WTC11 (cell line): ENCODE data around the gene HSD17B8. TPM values are rescaled to one million over a fixed set of nuclear protein-coding genes. Genes with fewer than 3 reads are reported as not detected.

Experiments
- ATAC-seq: fragments of 200-7000 bp; cut with Tn5 transposase; 2 replicates; pipeline ENCODE4 v1.10.0; 2021; ENCODE audit warnings: mild to moderate bottlenecking, moderate library complexity
- CTCF ChIA-PET: fragments of 300-600 bp; sonication (Branson Sonifier 250); formaldehyde crosslinking; loops from one replicate; lab custom pipeline; 2021; ENCODE audit warnings: antibody characterized with exemption; lab: Charles Lee
- POLR2A ChIA-PET: fragments of 350-600 bp; sonication (Branson Sonifier 250); formaldehyde crosslinking; loops from one replicate; lab custom pipeline; 2021; ENCODE audit warnings: antibody characterized with exemption; lab: Charles Lee
- DNase-seq: peaks from one replicate; pipeline ENCODE4 v3.0.0; 2021; ENCODE audit warnings: low spot score
- H3K27ac Mint-ChIP-seq: 2 replicates; pipeline ENCODE4 v1.8.0; 2021; ENCODE audit warnings: mixed read lengths
- H3K27me3 Mint-ChIP-seq: 2 replicates; pipeline ENCODE4 v1.8.0; 2021; ENCODE audit warnings: low read depth, mild to moderate bottlenecking, moderate library complexity, mixed read lengths
- H3K36me3 Mint-ChIP-seq: 2 replicates; pipeline ENCODE4 v1.8.0; 2021; ENCODE audit warnings: mixed read lengths
- H3K4me1 Mint-ChIP-seq: 2 replicates; pipeline ENCODE4 v1.8.0; 2022; ENCODE audit warnings: mixed read lengths
- H3K4me3 Mint-ChIP-seq: 2 replicates; pipeline ENCODE4 v1.8.0; 2021; ENCODE audit warnings: mild to moderate bottlenecking, moderate library complexity, mixed read lengths
- H3K9me3 Mint-ChIP-seq: 2 replicates; pipeline ENCODE4 v1.8.0; 2021; ENCODE audit warnings: mixed read lengths
- ATF1 ChIP-seq: sonication (generic); formaldehyde crosslinking; IDR thresholded peaks from 2 replicates; pipeline ENCODE4 v1.8.1; 2023; ENCODE audit warnings: mild to moderate bottlenecking, moderate library complexity, missing genetic modification reagents
- CREM ChIP-seq: sonication (generic); formaldehyde crosslinking; IDR thresholded peaks from 2 replicates; pipeline ENCODE4 v1.8.1; 2022; ENCODE audit warnings: mild to moderate bottlenecking, missing genetic modification reagents, moderate library complexity
- ELF4 ChIP-seq: sonication (generic); formaldehyde crosslinking; IDR thresholded peaks from 2 replicates; pipeline ENCODE4 v1.8.1; 2022; ENCODE audit warnings: low read depth, mild to moderate bottlenecking, moderate library complexity, missing genetic modification reagents
- MXD4 ChIP-seq: fragments of 250-450 bp; sonication (Bioruptor Pico); IDR thresholded peaks from 2 replicates; pipeline ENCODE4 v1.8.0; 2021; ENCODE audit warnings: mild to moderate bottlenecking, moderate library complexity, borderline replicate concordance
- MYBL2 ChIP-seq: sonication (generic); formaldehyde crosslinking; IDR thresholded peaks from 2 replicates; pipeline ENCODE4 v1.8.1; 2023; ENCODE audit warnings: mild to moderate bottlenecking, moderate library complexity, missing genetic modification reagents
- RELA ChIP-seq: sonication (generic); formaldehyde crosslinking; IDR thresholded peaks from 2 replicates; pipeline ENCODE4 v1.8.1; 2022; ENCODE audit warnings: missing genetic modification reagents, mild to moderate bottlenecking, borderline replicate concordance
- SMAD3 ChIP-seq: sonication (generic); formaldehyde crosslinking; IDR thresholded peaks from 2 replicates; pipeline ENCODE4 v1.8.0; 2022; ENCODE audit warnings: missing genetic modification reagents, mild to moderate bottlenecking, borderline replicate concordance
- SP1 ChIP-seq: sonication (generic); formaldehyde crosslinking; conservative IDR thresholded peaks from 2 replicates; pipeline ENCODE4 v1.8.1; 2022; ENCODE audit warnings: missing genetic modification reagents
- TEAD1 ChIP-seq: sonication (generic); formaldehyde crosslinking; IDR thresholded peaks from 2 replicates; pipeline ENCODE4 v1.8.0; 2022; ENCODE audit warnings: mild to moderate bottlenecking, missing genetic modification reagents
- ZNF232 ChIP-seq: sonication (generic); formaldehyde crosslinking; IDR thresholded peaks from 2 replicates; pipeline ENCODE4 v1.8.0; 2022; ENCODE audit warnings: mild to moderate bottlenecking, missing genetic modification reagents
- ZNF263 ChIP-seq: sonication (generic); formaldehyde crosslinking; IDR thresholded peaks from 2 replicates; pipeline ENCODE4 v1.8.1; 2022; ENCODE audit warnings: low read depth, mild to moderate bottlenecking, moderate library complexity, missing genetic modification reagents
- total RNA-seq: library from RNA; stranded (reverse); gene quantifications from 3 replicates; pipeline ENCODE4 v1.2.3, GENCODE V29; 2021
- TF ChIP-seq, protein P1 (sequence below): sonication (generic); formaldehyde crosslinking; conservative IDR thresholded peaks from 2 replicates; pipeline ENCODE4 v1.8.1; 2023; ENCODE audit warnings: mild to moderate bottlenecking, low read depth, missing genetic modification reagents, moderate library complexity
- TF ChIP-seq, protein P2 (sequence below): sonication (generic); formaldehyde crosslinking; conservative IDR thresholded peaks from 2 replicates; pipeline ENCODE4 v1.8.1; 2022; ENCODE audit warnings: mild to moderate bottlenecking, missing genetic modification reagents
- TF ChIP-seq, protein P3 (sequence below): sonication (generic); formaldehyde crosslinking; IDR thresholded peaks from 2 replicates; pipeline ENCODE4 v1.8.0; 2022; ENCODE audit warnings: mild to moderate bottlenecking, missing genetic modification reagents
- TF ChIP-seq, protein P4 (sequence below): sonication (generic); formaldehyde crosslinking; IDR thresholded peaks from 2 replicates; pipeline ENCODE4 v1.8.1; 2023; ENCODE audit warnings: mild to moderate bottlenecking, missing genetic modification reagents, borderline replicate concordance
- TF ChIP-seq, protein P5 (sequence below): fragments of 250-450 bp; sonication (Bioruptor Pico); IDR thresholded peaks from 2 replicates; pipeline ENCODE4 v1.9.0; 2021; ENCODE audit warnings: mild to moderate bottlenecking
- TF ChIP-seq, protein P6 (sequence below): sonication (generic); formaldehyde crosslinking; IDR thresholded peaks from 2 replicates; pipeline ENCODE4 v1.8.0; 2022; ENCODE audit warnings: mild to moderate bottlenecking, missing genetic modification reagents

Gene HSD17B8
- total RNA-seq, 1 experiment from 2014 or later = 8.1 TPM

DNA sequence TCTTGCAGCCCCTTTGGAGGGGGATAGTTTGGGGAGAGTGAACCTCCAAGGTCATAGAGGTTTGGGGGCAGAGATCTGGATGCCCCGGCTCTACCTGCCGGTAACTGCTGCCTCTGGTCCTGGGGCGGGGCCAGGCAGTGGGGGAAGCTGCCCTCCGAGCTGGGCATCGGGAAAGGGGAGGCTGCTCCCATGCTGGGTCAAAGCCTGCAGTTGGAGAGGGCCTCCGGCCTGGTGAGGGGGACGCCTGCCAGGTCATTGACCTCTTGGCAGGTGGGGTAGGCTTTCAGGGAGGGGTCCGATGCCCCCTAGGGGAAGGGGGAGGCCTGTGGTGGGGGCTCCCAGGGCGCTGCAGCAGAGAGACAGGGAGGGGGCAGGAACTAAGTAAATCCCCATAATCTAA lies 19.3 kb upstream of the HSD17B8 start:
- DNase-seq (no peak), ATAC-seq (no peak)
- Mint-ChIP-seq H3K27me3 (peaks cover 19% of the 10 kb centered on the region), H3K9me3 (peaks cover 13% of the 10 kb centered on the region), H3K4me1 (peaks cover 7% of the 10 kb centered on the region), H3K27ac (no peak overlapping the region), H3K36me3 (no peaks in the 10 kb centered on the region), H3K4me3 (no peak overlapping the region)
- POLR2A ChIA-PET = no interaction called here
- CTCF ChIA-PET = interaction anchor here (0.6 to 1.6 kb wide), 3 partner anchors 12 to 63 kb away, joined by 3 to 6 read pairs (median 4); no protein-coding TSS in a partner anchor
- TF ChIP-seq SMAD3 (CRISPR knock-in tag) (no peak), ELF4 (CRISPR knock-in tag) (no peak), ATF1 (no peak), CREM (CRISPR knock-in tag) (no peak), RELA (CRISPR knock-in tag) (no peak), MXD4 (no peak), MYBL2 (no peak), ZNF232 (CRISPR knock-in tag) (no peak), SP1 (CRISPR knock-in tag) (no peak), ZNF263 (CRISPR knock-in tag) (no peak)
- TF ChIP-seq, protein P1, sequence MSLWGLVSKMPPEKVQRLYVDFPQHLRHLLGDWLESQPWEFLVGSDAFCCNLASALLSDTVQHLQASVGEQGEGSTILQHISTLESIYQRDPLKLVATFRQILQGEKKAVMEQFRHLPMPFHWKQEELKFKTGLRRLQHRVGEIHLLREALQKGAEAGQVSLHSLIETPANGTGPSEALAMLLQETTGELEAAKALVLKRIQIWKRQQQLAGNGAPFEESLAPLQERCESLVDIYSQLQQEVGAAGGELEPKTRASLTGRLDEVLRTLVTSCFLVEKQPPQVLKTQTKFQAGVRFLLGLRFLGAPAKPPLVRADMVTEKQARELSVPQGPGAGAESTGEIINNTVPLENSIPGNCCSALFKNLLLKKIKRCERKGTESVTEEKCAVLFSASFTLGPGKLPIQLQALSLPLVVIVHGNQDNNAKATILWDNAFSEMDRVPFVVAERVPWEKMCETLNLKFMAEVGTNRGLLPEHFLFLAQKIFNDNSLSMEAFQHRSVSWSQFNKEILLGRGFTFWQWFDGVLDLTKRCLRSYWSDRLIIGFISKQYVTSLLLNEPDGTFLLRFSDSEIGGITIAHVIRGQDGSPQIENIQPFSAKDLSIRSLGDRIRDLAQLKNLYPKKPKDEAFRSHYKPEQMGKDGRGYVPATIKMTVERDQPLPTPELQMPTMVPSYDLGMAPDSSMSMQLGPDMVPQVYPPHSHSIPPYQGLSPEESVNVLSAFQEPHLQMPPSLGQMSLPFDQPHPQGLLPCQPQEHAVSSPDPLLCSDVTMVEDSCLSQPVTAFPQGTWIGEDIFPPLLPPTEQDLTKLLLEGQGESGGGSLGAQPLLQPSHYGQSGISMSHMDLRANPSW = no peak
- TF ChIP-seq, protein P2, sequence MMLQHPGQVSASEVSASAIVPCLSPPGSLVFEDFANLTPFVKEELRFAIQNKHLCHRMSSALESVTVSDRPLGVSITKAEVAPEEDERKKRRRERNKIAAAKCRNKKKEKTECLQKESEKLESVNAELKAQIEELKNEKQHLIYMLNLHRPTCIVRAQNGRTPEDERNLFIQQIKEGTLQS = no peak
- TF ChIP-seq, protein P3, sequence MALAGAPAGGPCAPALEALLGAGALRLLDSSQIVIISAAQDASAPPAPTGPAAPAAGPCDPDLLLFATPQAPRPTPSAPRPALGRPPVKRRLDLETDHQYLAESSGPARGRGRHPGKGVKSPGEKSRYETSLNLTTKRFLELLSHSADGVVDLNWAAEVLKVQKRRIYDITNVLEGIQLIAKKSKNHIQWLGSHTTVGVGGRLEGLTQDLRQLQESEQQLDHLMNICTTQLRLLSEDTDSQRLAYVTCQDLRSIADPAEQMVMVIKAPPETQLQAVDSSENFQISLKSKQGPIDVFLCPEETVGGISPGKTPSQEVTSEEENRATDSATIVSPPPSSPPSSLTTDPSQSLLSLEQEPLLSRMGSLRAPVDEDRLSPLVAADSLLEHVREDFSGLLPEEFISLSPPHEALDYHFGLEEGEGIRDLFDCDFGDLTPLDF = no peak
- TF ChIP-seq, protein P4, sequence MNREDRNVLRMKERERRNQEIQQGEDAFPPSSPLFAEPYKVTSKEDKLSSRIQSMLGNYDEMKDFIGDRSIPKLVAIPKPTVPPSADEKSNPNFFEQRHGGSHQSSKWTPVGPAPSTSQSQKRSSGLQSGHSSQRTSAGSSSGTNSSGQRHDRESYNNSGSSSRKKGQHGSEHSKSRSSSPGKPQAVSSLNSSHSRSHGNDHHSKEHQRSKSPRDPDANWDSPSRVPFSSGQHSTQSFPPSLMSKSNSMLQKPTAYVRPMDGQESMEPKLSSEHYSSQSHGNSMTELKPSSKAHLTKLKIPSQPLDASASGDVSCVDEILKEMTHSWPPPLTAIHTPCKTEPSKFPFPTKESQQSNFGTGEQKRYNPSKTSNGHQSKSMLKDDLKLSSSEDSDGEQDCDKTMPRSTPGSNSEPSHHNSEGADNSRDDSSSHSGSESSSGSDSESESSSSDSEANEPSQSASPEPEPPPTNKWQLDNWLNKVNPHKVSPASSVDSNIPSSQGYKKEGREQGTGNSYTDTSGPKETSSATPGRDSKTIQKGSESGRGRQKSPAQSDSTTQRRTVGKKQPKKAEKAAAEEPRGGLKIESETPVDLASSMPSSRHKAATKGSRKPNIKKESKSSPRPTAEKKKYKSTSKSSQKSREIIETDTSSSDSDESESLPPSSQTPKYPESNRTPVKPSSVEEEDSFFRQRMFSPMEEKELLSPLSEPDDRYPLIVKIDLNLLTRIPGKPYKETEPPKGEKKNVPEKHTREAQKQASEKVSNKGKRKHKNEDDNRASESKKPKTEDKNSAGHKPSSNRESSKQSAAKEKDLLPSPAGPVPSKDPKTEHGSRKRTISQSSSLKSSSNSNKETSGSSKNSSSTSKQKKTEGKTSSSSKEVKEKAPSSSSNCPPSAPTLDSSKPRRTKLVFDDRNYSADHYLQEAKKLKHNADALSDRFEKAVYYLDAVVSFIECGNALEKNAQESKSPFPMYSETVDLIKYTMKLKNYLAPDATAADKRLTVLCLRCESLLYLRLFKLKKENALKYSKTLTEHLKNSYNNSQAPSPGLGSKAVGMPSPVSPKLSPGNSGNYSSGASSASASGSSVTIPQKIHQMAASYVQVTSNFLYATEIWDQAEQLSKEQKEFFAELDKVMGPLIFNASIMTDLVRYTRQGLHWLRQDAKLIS (CRISPR knock-in tag) = no peak

DNA sequence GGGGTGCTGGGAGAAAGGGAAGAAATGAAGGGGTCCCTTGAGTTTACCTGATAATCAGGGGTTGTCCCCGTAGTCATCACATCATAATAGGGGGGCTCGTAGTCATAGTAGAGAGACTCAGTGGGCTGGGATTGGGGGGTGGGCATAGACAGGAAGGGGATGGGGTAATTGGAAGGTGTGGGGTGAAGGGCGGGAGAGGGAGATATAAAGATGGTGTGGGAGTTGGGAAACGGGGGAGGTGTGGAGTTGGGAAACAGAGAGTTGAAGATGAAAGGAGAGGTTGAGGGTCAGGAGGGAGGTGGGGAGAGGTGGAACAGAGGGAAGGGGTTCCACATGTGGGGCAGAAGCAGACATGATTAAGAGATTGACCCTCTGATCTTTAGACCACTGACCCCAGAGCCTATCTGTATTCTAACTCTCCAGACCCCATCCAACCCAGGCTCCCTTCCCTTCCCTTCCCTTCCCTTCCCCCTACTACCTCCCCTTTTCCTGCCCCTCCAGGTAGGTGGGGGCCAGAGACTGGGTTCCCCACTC lies 18.7 kb upstream of the HSD17B8 start:
- no peak overlapping the region for H3K27ac Mint-ChIP-seq
- H3K36me3 Mint-ChIP-seq = no peaks in the 10 kb centered on the region
- peaks cover 19% of the 10 kb centered on the region for H3K27me3 Mint-ChIP-seq
- peaks cover 7% of the 10 kb centered on the region for H3K4me1 Mint-ChIP-seq
- TF ChIP-seq ELF4 (CRISPR knock-in tag) (no peak), TEAD1 (CRISPR knock-in tag) (no peak)
- TF ChIP-seq, protein P5, sequence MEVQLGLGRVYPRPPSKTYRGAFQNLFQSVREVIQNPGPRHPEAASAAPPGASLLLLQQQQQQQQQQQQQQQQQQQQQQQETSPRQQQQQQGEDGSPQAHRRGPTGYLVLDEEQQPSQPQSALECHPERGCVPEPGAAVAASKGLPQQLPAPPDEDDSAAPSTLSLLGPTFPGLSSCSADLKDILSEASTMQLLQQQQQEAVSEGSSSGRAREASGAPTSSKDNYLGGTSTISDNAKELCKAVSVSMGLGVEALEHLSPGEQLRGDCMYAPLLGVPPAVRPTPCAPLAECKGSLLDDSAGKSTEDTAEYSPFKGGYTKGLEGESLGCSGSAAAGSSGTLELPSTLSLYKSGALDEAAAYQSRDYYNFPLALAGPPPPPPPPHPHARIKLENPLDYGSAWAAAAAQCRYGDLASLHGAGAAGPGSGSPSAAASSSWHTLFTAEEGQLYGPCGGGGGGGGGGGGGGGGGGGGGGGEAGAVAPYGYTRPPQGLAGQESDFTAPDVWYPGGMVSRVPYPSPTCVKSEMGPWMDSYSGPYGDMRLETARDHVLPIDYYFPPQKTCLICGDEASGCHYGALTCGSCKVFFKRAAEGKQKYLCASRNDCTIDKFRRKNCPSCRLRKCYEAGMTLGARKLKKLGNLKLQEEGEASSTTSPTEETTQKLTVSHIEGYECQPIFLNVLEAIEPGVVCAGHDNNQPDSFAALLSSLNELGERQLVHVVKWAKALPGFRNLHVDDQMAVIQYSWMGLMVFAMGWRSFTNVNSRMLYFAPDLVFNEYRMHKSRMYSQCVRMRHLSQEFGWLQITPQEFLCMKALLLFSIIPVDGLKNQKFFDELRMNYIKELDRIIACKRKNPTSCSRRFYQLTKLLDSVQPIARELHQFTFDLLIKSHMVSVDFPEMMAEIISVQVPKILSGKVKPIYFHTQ (CRISPR knock-in tag) = no peak
- TF ChIP-seq, protein P6, sequence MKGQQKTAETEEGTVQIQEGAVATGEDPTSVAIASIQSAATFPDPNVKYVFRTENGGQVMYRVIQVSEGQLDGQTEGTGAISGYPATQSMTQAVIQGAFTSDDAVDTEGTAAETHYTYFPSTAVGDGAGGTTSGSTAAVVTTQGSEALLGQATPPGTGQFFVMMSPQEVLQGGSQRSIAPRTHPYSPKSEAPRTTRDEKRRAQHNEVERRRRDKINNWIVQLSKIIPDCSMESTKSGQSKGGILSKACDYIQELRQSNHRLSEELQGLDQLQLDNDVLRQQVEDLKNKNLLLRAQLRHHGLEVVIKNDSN (CRISPR knock-in tag) = no peak
- H3K9me3 Mint-ChIP-seq = peaks cover 13% of the 10 kb centered on the region
- ATAC-seq (no peak), DNase-seq (no peak)
- ChIA-PET POLR2A (no interaction called here), CTCF (interaction anchor here (0.6 to 1.6 kb wide), 3 partner anchors 12 to 62 kb away, joined by 3 to 6 read pairs (median 4); no protein-coding TSS in a partner anchor)
- no peak overlapping the region for H3K4me3 Mint-ChIP-seq
